T-helper 17 cell (primary cell): ENCODE measurements around the gene MBNL2. TPM values are rescaled to one million over a fixed set of nuclear protein-coding genes. Genes with fewer than 3 reads are reported as not detected.

ENCODE experiments used
- ATAC-seq: fragments of 150-1000 bp; cut with Tn5 transposase; 2 replicates; pipeline ENCODE4 v1.10.0; 2021; ENCODE audit warnings: mild to moderate bottlenecking, moderate library complexity
- DNase-seq, 3 donors: peaks; one replicate each; pipeline versions ENCODE4 v3.0.0 to v3.0.0-alpha.2; 2020 to 2021
- H3K9me3 ChIP-seq: one replicate; pipeline ENCODE4 v1.7.0; 2013; ENCODE audit warnings: low read length, mild to moderate bottlenecking; ENCODE audit not compliant: control insufficient read depth, poor library complexity, severe bottlenecking
- H3K27ac Mint-ChIP-seq: one replicate; pipeline ENCODE4 v1.8.0; 2022; ENCODE audit warnings: mild to moderate bottlenecking, moderate library complexity, mixed read lengths
- H3K27me3 Mint-ChIP-seq: one replicate; pipeline ENCODE4 v1.8.0; 2022; ENCODE audit warnings: mixed read lengths
- H3K36me3 Mint-ChIP-seq: one replicate; pipeline ENCODE4 v1.8.0; 2022; ENCODE audit warnings: low read depth, mixed read lengths
- H3K4me1 Mint-ChIP-seq: one replicate; pipeline ENCODE4 v1.8.0; 2022; ENCODE audit warnings: mild to moderate bottlenecking, mixed read lengths
- H3K4me3 Mint-ChIP-seq: one replicate; pipeline ENCODE4 v1.8.0; 2022; ENCODE audit warnings: mild to moderate bottlenecking, moderate library complexity, mixed read lengths
- total RNA-seq, 4 donors: library from RNA in 2 of 4; stranded (reverse) in 2 of 4; gene quantifications; one replicate each; pipeline ENCODE4 v1.2.3 and lab custom pipeline; 2022 to 2026

Gene MBNL2
- total RNA-seq, 2 donors from 2014 or later = 36.1 to 40.2 TPM

- no peaks in the 10 kb centered on the region for H3K36me3 Mint-ChIP-seq
- ATAC-seq (no peak), DNase-seq (no peak)
- H3K9me3 ChIP-seq = no peaks in the 10 kb centered on the region
- no peaks in the 10 kb centered on the region for H3K27me3 Mint-ChIP-seq
- H3K4me1 Mint-ChIP-seq = peaks cover 14% of the 10 kb centered on the region
- H3K4me3 Mint-ChIP-seq = no peak overlapping the region
- no peak overlapping the region for H3K27ac Mint-ChIP-seq
These were observed 219.2 kb downstream of the MBNL2 start for GRCh38 chr13:97441368-97441767.

Other genes starting within 250 kb of the MBNL2 start
- gene OXGR1, start 227.9 kb upstream of the MBNL2 start, total RNA-seq = not detected
- 10 to 100 TPM; 15.3 to 16.2 TPM for gene RAP2A, start 211.8 kb downstream of the MBNL2 start, total RNA-seq